ENCODE data around the gene CYP3A4.
"Not testable (repeated sequence)": the region's sequence is repeated elsewhere in the genome, so short reads cannot be mapped to it uniquely, and the experiment has no call there.

CYP3A4 gene

GRCh38 chr7:99772565-99772964 is 11.4 kb downstream of the CYP3A4 start:
- in situ Hi-C loops (cut with HindIII; ENCODE audit: low sequenced_read_pairs): no loop called here
- no peak for DNase-seq (ENCODE audit: low read depth)
- no peak for TF ChIP-seq CTCF (IDR thresholded peaks at IDR 0.05; ENCODE audit: low read depth, low read length, missing control alignments)
- H3K4me3 ChIP-seq (ENCODE audit: low read depth, low read length): no peak overlapping the region

GRCh38 chr7:99769494-99769893 is 14.5 kb downstream of the CYP3A4 start:
- DNase-seq (ENCODE audit: low read depth); in situ Hi-C loops (cut with HindIII; ENCODE audit: low sequenced_read_pairs); H3K4me3 ChIP-seq (ENCODE audit: low read depth, low read length): not testable (repeated sequence)

- TF ChIP-seq CTCF (IDR thresholded peaks at IDR 0.05; ENCODE audit: low read depth, low read length, missing control alignments): no peak
- in situ Hi-C loops (cut with HindIII; ENCODE audit: low sequenced_read_pairs): no loop called here
- no peak overlapping the region for H3K4me3 ChIP-seq (ENCODE audit: low read depth, low read length)
- no peak for DNase-seq (ENCODE audit: low read depth)
Observed at GRCh38 chr7:99768471-99768870, 15.5 kb downstream of the CYP3A4 start.

- no peak for DNase-seq (ENCODE audit: low read depth)
- in situ Hi-C loops (cut with HindIII; ENCODE audit: low sequenced_read_pairs): no loop called here
- TF ChIP-seq CTCF (IDR thresholded peaks at IDR 0.05; ENCODE audit: low read depth, low read length, missing control alignments): no peak
- H3K4me3 ChIP-seq (ENCODE audit: low read depth, low read length): no peak overlapping the region
Observed at GRCh38 chr7:99767662-99768061, 16.3 kb downstream of the CYP3A4 start.

- in situ Hi-C loops (cut with HindIII; ENCODE audit: low sequenced_read_pairs): no loop called here
- no peak overlapping the region for H3K4me3 ChIP-seq (ENCODE audit: low read depth, low read length)
- TF ChIP-seq CTCF (IDR thresholded peaks at IDR 0.05; ENCODE audit: low read depth, low read length, missing control alignments): no peak
- DNase-seq (ENCODE audit: low read depth): no peak
Observed at GRCh38 chr7:99766484-99767099, 17.4 kb downstream of the CYP3A4 start.

GRCh38 chr7:99764478-99764877 is 19.5 kb downstream of the CYP3A4 start:
- no peak overlapping the region for H3K4me3 ChIP-seq (ENCODE audit: low read depth, low read length)
- no peak for TF ChIP-seq CTCF (IDR thresholded peaks at IDR 0.05; ENCODE audit: low read depth, low read length, missing control alignments)
- in situ Hi-C loops (cut with HindIII; ENCODE audit: low sequenced_read_pairs): no loop called here
- no peak for DNase-seq (ENCODE audit: low read depth)

GRCh38 chr7:99762680-99763327 is 21.2 kb downstream of the CYP3A4 start:
- no peak overlapping the region for H3K4me3 ChIP-seq (ENCODE audit: low read depth, low read length)
- in situ Hi-C loops (cut with HindIII; ENCODE audit: low sequenced_read_pairs): no loop called here
- peak; percentile 32 for DNase-seq (ENCODE audit: low read depth)
- TF ChIP-seq CTCF (IDR thresholded peaks at IDR 0.05; ENCODE audit: low read depth, low read length, missing control alignments): no peak
